NCI-H748 (cell line): ENCODE data around the gene SSU72.
"Not testable (repeated sequence)": the region's sequence is repeated elsewhere in the genome, so short reads cannot be mapped to it uniquely, and the experiment has no call there.

Source experiments
- DNase-seq: peaks from one replicate; lab custom pipeline; 2025; ENCODE audit not compliant: unreplicated experiment; lab: John Stamatoyannopoulos, UW

The SSU72 gene

GRCh38 chr1:1596493-1597274 is 22.0 kb upstream of the SSU72 start:
- DNase-seq = no peak

GRCh38 chr1:1595341-1595740 is 20.7 kb upstream of the SSU72 start:
- not testable (repeated sequence) for DNase-seq

- peak; percentile 52 for DNase-seq
These were observed 20.1 kb upstream of the SSU72 start for GRCh38 chr1:1594602-1595260.

- no peak for DNase-seq
These were observed 19.4 kb upstream of the SSU72 start for GRCh38 chr1:1593834-1594601.

- DNase-seq = no peak
These were observed 16.8 kb upstream of the SSU72 start for GRCh38 chr1:1591452-1591851.

- no peak for DNase-seq
These were observed 8.8 kb upstream of the SSU72 start for GRCh38 chr1:1583347-1584010.

GRCh38 chr1:1582585-1583346 is 8.1 kb upstream of the SSU72 start:
- no peak for DNase-seq

GRCh38 chr1:1578371-1578940 is 3.8 kb upstream of the SSU72 start:
- no peak for DNase-seq

- no peak for DNase-seq
These were observed 2.8 kb upstream of the SSU72 start for GRCh38 chr1:1577367-1578011.

- DNase-seq = peak; percentile 73
These were observed 581 bp downstream of the SSU72 start for GRCh38 chr1:1573843-1574720.

- DNase-seq = no peak
These were observed 5.3 kb downstream of the SSU72 start for GRCh38 chr1:1569341-1569740.

- no peak for DNase-seq
These were observed 6.8 kb downstream of the SSU72 start for GRCh38 chr1:1567891-1568291.

GRCh38 chr1:1567152-1567875 is 7.3 kb downstream of the SSU72 start:
- DNase-seq = no peak

GRCh38 chr1:1565340-1565739 is 9.3 kb downstream of the SSU72 start:
- DNase-seq = no peak

- DNase-seq = no peak
These were observed 10.4 kb downstream of the SSU72 start for GRCh38 chr1:1564268-1564667.

- DNase-seq = no peak
These were observed 11.0 kb downstream of the SSU72 start for GRCh38 chr1:1563688-1564087.

GRCh38 chr1:1562556-1563195 is 12.0 kb downstream of the SSU72 start:
- no peak for DNase-seq
